BE2C (cell line): Measurements from ENCODE around the gene ANKRD60.

ENCODE experiments used
- DNase-seq: peaks from one replicate; pipeline ENCODE4 v3.0.0-alpha.2; 2020
- H3K27me3 ChIP-seq: fragments of 250-450 bp; sonication (Bioruptor Pico); 2 replicates; pipeline ENCODE4 v1.5.1; 2020; ENCODE audit warnings: mild to moderate bottlenecking
- H3K36me3 ChIP-seq: fragments of 250-450 bp; sonication (Bioruptor Pico); 2 replicates; pipeline ENCODE4 v1.5.1; 2020; ENCODE audit warnings: mild to moderate bottlenecking
- H3K4me1 ChIP-seq: fragments of 250-450 bp; sonication (Bioruptor Pico); 2 replicates; pipeline ENCODE4 v1.5.1; 2020
- H3K4me3 ChIP-seq: 2 replicates; pipeline ENCODE4 v1.5.1; 2011; ENCODE audit warnings: low read depth, low read length
- H3K9me3 ChIP-seq: fragments of 250-450 bp; sonication (Bioruptor Pico); 2 replicates; pipeline ENCODE4 v1.5.1; 2020
- TF ChIP-seq, protein P1 (sequence below): IDR thresholded peaks from 2 replicates; pipeline ENCODE4 v1.5.1; 2012; ENCODE audit warnings: mild to moderate bottlenecking, low read depth, low read length

Gene ANKRD60

GRCh38 chr20:58223358-58223941 lies 5.0 kb downstream of the ANKRD60 start:
- no peak for DNase-seq
- TF ChIP-seq, protein P1, sequence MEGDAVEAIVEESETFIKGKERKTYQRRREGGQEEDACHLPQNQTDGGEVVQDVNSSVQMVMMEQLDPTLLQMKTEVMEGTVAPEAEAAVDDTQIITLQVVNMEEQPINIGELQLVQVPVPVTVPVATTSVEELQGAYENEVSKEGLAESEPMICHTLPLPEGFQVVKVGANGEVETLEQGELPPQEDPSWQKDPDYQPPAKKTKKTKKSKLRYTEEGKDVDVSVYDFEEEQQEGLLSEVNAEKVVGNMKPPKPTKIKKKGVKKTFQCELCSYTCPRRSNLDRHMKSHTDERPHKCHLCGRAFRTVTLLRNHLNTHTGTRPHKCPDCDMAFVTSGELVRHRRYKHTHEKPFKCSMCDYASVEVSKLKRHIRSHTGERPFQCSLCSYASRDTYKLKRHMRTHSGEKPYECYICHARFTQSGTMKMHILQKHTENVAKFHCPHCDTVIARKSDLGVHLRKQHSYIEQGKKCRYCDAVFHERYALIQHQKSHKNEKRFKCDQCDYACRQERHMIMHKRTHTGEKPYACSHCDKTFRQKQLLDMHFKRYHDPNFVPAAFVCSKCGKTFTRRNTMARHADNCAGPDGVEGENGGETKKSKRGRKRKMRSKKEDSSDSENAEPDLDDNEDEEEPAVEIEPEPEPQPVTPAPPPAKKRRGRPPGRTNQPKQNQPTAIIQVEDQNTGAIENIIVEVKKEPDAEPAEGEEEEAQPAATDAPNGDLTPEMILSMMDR: no peak
- peaks cover 5% of the 10 kb centered on the region; the same call in 1 of the 2 replicates for H3K27me3 ChIP-seq

GRCh38 chr20:58222446-58222845 lies 6.0 kb downstream of the ANKRD60 start:
- TF ChIP-seq, protein P1: no peak
- no peaks in the 10 kb centered on the region for H3K9me3 ChIP-seq
- H3K27me3 ChIP-seq: no peaks in the 10 kb centered on the region
- DNase-seq: peak; percentile 61
- peak overlapping the region; percentile 12; the same call in 1 of the 2 replicates for H3K4me3 ChIP-seq
- H3K36me3 ChIP-seq: no peaks in the 10 kb centered on the region
- H3K4me1 ChIP-seq: peaks cover 29% of the 10 kb centered on the region

More at GRCh38 chr20:58223358-58223941, 5.0 kb downstream of the ANKRD60 start:
- H3K9me3 ChIP-seq: no peaks in the 10 kb centered on the region
- H3K4me3 ChIP-seq: no peak overlapping the region
- no peaks in the 10 kb centered on the region for H3K36me3 ChIP-seq
- H3K4me1 ChIP-seq: peaks cover 29% of the 10 kb centered on the region

GRCh38 chr20:58219342-58219700 lies 9.1 kb downstream of the ANKRD60 start:
- Histone ChIP-seq H3K27me3 (no peaks in the 10 kb centered on the region), H3K4me3 (no peak overlapping the region)

DNA sequence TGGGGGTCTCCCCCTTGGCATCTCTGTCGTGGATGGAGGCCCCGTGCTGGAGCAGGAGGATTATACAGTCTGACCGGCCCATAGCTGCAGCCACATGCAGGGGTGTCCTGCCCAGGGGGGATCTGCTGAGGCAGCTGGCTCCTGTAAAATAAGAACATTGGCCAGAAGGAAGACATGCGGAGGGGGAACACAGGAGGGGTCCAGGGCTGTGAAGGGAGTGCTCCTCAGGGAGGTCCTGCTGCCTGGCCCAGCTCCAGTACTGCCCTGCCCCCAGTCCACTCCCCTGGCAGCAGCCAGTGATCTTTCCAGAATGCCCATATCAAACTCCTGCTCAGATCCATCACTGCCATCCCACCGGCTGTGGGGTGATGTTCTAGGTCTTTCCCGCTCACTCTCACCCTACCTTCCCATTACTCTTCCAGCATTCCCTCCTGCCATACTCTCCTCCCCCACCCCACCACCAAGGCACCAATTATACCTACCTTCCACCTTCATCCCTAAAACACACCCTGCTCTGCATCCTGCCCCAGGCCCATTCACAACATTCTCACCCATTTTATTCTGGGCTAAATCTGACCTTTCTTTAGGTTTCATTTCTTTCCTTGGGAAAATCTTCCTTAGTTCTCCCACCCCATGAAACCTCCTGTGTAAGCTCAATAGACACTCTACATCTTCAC lies 9.7 kb downstream of the ANKRD60 start:
- no peaks in the 10 kb centered on the region for H3K9me3 ChIP-seq
- TF ChIP-seq, protein P1: no peak
- H3K4me3 ChIP-seq: no peak overlapping the region

More at GRCh38 chr20:58219342-58219700, 9.1 kb downstream of the ANKRD60 start:
- Histone ChIP-seq H3K4me1 (peaks cover 29% of the 10 kb centered on the region), H3K36me3 (no peaks in the 10 kb centered on the region), H3K9me3 (no peaks in the 10 kb centered on the region)
- TF ChIP-seq, protein P1: no peak
- peak; percentile 83 for DNase-seq

DNA sequence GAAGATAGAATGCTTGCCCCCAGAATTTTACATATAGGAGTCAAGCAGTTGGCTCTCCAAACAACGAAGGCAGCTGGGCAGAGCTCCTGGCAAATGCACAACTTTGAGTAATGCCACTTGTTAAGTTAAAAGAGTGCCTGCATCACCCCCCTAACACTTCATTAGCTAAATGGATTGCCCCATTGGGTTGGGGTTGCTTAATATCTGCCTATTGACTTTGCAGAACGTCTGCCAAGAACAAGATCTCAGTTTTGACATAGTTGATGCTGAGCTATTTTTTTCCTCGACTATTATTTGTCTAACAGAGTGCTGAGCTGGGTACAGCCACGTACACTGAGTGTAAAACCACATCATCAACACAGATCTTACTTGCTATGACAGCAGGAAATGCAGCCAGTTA lies 12.1 kb downstream of the ANKRD60 start:
- DNase-seq: no peak
- no peaks in the 10 kb centered on the region for H3K27me3 ChIP-seq
- H3K9me3 ChIP-seq: no peaks in the 10 kb centered on the region
- TF ChIP-seq, protein P1: no peak
- H3K36me3 ChIP-seq: no peaks in the 10 kb centered on the region
- no peak overlapping the region for H3K4me3 ChIP-seq
- peaks cover 16% of the 10 kb centered on the region for H3K4me1 ChIP-seq

More for the DNA sequence above, 9.7 kb downstream of the ANKRD60 start:
- DNase-seq: no peak
- Histone ChIP-seq H3K36me3 (no peaks in the 10 kb centered on the region), H3K4me1 (peaks cover 29% of the 10 kb centered on the region), H3K27me3 (no peaks in the 10 kb centered on the region)

- no peak for DNase-seq
- Histone ChIP-seq H3K4me3 (no peak overlapping the region), H3K4me1 (peaks cover 13% of the 10 kb centered on the region), H3K36me3 (no peaks in the 10 kb centered on the region), H3K9me3 (no peaks in the 10 kb centered on the region), H3K27me3 (no peaks in the 10 kb centered on the region)
- TF ChIP-seq, protein P1: no peak
Measured at GRCh38 chr20:58215116-58215515, 13.3 kb downstream of the ANKRD60 start.
